ENCODE results near the gene RPIA.
A peak's percentile ranks its signal among the peaks of the same experiment; 100 is the strongest.
"Not testable (repeated sequence)": the region's sequence is repeated elsewhere in the genome, so short reads cannot be mapped to it uniquely, and the experiment has no call there.

RPIA gene

DNA sequence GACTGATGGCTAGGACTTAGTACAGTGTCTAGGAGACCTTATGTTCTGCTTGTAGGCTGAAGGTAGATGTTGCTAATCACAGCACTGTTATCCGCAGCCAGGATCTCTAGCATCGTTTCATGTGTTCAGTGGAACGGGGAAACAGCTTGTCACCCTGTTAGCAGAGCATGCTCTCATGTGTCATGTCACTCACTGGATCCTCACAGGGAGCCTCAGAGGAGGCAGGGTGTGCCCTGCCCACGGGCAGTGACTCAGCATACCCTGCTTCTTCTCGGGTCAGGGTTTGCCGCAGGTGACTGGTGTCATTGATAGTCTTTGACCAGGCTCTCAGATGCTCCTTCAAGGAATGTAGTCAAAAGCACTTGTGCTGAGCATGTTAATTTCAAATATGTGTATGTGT, 44.4 kb downstream of the RPIA start:
- no peak for DNase-seq (ENCODE audit: low spot score)

DNA sequence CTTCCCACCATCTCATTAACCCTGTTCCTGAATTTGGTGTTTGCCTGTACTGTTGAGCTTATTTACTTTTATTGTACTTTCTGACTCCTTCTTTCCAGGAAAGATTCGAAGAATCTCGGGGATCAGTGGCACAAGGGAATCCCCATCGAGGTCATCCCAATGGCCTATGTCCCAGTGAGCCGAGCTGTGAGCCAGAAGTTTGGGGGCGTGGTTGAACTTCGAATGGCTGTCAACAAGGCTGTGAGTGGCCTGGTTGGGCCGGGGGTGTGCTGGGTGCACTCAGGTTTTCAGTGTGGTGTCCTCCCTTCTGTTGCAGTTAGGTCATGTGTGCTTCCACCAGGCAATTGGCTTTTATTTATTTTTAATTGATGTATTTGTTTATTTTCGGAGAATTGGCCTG, 45.0 kb downstream of the RPIA start:
- DNase-seq (ENCODE audit: low spot score) = no peak

GRCh38 chr2:88737385-88737784, 45.9 kb downstream of the RPIA start:
- no peak for DNase-seq (ENCODE audit: low spot score)

DNA sequence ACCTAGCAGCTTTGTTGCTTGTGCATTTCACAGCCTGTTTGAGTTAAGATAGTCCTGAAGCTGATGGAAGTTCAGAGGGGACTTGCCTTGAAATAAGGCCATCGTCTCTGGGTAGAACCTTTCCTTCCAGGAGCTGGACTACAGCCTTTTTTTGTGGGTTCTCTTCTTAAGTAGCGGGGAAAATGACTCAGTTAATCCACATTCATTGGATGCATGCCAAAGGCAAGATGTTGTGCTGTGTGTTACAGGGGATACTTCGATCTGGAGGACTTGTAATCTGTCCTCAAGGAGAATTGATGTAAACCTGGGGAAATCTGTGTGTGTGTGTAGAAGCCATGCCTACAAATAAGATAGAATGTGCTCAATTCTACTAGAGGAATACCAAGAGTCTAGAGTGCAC, 46.8 kb downstream of the RPIA start:
- DNase-seq (ENCODE audit: low spot score) = no peak

- peak; percentile 69 for DNase-seq (ENCODE audit: low spot score)
These were observed 48.6 kb downstream of the RPIA start for GRCh38 chr2:88739985-88740600.

GRCh38 chr2:88746929-88747490, 55.5 kb downstream of the RPIA start:
- DNase-seq (ENCODE audit: low spot score) = no peak

DNA sequence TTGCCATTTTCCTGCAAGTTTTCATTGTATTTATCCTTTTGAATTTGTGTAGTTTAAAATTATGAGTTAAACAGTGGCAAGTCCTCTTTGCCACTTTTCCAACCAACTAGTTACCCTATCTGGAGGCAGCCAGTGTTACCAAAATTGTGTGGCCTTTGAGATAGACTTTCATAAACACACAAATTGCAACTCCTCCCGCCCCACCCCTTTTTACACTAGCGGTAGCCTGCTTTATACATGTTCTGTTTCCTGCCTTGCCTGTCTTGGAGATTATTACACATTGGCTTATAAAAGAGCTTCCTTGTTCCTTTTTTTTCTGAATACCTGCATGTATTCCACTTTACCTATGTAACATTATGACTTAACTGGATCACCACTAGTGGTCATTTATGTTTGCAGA, 56.5 kb downstream of the RPIA start:
- no peak for DNase-seq (ENCODE audit: low spot score)

GRCh38 chr2:88751768-88752167, 60.3 kb downstream of the RPIA start:
- DNase-seq (ENCODE audit: low spot score) = peak; percentile 23

DNA sequence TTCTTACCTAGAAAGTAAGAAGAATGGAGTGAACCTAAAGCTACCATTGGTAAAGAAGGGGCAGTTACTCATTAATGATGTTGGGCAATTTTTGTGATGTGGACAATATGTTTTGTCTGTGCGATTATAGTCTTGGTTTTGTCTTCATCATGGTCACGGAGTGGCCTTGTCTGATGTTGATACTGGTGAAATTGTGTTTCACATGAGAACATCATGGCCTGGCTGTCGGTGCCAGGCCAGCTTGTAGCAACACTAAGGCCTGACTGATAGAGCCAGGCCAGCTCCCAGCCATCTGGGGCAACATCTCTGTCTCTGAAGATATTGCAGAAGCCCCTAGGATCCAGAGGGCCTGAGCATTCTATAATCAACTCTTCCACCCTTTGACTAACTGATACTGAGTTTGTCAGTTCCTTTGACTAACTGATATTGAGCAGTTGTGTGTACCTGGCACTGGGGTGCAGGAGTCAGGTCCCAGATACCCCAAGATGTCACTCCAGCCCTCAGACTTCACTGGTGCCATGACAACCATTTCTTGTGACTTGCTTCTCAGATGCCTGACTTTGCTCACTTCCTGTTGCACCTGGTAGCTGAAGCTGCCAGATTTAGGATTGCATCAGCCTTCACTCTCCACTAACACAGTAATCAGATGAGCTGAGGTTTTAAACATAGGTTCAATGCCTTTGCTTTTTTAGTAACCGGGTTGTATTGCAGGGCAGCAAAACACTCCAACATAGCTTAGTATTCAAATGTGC, 62.5 kb downstream of the RPIA start:
- peak; percentile 54 for DNase-seq (ENCODE audit: low spot score)

- no peak for DNase-seq (ENCODE audit: low spot score)
These were observed 63.3 kb downstream of the RPIA start for GRCh38 chr2:88754585-88755320.

GRCh38 chr2:88755836-88756235, 64.4 kb downstream of the RPIA start:
- no peak for DNase-seq (ENCODE audit: low spot score)

- no peak for DNase-seq (ENCODE audit: low spot score)
These were observed 65.6 kb downstream of the RPIA start for GRCh38 chr2:88757025-88757424.

GRCh38 chr2:88758702-88759101, 67.2 kb downstream of the RPIA start:
- DNase-seq (ENCODE audit: low spot score) = not testable (repeated sequence)

- DNase-seq (ENCODE audit: low spot score) = no peak
These were observed 69.5 kb downstream of the RPIA start for GRCh38 chr2:88760819-88761598.

DNA sequence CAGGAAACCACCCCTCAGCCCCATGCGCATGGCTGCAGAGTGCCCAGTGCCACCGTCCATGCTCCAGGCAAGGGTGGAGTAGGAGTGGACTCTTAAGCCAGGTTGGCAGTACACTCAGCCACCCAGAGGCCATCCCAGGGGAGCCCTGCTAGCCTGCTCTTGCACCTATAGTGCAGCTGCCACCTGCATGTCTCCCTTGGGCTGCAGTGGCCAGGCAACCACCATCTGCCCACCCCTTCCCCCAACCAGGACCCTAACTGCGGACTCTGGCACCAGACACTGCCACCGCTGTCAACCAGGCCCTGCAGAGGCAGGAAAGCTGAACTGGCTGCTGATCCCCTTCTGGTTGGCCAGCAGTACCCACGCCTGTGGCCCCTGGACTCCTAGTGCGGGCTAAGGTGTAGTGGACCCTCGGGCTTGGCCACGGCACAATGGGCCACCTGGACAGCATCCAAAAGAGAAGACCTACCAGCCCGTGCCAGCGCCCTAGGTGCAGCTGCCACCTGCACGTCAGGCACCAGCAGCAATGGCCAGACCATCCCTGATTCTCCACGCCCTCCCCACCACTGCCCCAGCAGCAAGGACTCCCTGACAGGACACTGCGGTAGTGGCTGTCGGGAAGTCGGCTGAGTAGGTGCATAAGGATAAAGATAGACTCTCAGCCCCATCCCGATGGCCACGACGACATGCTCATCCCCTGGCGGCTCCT, 72.8 kb downstream of the RPIA start:
- no peak for DNase-seq (ENCODE audit: low spot score)

DNA sequence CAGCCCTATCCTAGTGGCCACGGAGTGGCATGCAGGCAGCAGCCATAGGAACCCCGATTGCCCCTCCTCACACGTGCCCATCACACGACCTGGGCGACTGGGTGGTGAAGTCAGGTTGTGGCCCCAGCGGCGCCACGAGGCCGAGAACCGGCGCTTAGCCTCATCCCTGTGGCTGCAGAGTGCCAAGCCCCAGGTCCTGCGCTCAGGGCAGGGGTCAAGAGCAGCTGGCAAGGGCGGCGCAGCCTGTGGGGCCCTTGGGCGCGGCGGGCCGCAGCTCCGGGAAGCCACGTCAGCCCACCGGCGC, 73.3 kb downstream of the RPIA start:
- no peak for DNase-seq (ENCODE audit: low spot score)

- peak; percentile 34 for DNase-seq (ENCODE audit: low spot score)
These were observed 73.8 kb downstream of the RPIA start for GRCh38 chr2:88765154-88765888.

GRCh38 chr2:88765889-88766481, 74.5 kb downstream of the RPIA start:
- DNase-seq (ENCODE audit: low spot score) = not testable (repeated sequence)

DNA sequence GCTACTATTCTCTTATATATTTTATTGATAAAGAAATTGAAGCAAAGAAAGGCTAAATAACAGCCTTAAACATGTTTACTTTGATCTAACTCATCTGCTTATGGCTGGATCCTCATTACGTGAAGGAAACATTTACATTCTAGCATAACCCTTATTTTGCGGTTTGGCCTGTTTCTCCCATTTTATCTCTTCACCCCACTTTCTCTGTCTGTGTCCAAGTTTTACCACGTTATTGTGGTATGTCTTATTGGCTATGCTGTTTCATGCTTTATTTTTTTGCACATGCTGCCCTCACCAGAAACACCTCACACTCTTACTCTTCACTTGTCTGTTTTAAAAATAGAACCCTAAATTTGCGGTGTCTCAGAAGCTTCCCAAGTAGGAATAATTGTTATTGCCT, 78.5 kb downstream of the RPIA start:
- DNase-seq (ENCODE audit: low spot score) = no peak

DNA sequence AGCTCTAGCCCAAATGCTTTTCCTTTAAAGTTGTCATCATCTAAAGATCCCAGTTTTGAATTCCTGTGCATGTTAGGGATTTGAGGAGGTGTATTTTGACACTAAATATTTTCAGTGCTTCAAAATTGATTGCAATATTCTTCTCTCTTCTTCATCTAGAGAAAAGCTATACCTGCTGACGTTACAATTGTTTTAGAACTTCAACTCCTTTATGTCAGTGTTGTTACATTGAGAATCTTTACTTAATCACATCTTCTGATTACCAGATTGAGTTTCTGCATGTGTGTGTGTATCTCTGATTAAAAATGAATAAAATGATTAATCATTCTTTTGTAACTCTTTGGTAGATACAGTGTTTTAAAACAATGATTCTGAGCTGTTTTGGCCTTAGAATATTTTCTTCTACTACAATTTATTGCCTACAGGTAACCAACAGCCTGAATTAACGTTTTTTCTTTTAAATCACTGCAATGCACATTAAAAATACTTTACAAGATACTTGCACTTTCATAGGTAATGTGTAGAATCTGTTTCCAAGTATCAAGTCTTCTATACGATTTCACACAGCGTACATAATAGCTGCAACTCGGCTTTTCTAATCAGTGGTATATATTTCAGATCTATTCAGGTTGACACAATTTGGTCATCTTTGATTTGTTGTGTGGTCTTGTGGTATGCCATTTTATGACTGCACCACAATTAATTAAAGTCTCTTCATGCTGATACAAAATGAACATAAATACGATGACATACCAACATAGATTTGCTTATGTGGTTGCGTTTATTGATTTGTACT, 82.0 kb downstream of the RPIA start:
- not testable (repeated sequence) for DNase-seq (ENCODE audit: low spot score)
